ENCODE measurements around the gene XKR3.
"Not testable (repeated sequence)": the region's sequence is repeated elsewhere in the genome, so short reads cannot be mapped to it uniquely, and the experiment has no call there.

The XKR3 gene

DNA sequence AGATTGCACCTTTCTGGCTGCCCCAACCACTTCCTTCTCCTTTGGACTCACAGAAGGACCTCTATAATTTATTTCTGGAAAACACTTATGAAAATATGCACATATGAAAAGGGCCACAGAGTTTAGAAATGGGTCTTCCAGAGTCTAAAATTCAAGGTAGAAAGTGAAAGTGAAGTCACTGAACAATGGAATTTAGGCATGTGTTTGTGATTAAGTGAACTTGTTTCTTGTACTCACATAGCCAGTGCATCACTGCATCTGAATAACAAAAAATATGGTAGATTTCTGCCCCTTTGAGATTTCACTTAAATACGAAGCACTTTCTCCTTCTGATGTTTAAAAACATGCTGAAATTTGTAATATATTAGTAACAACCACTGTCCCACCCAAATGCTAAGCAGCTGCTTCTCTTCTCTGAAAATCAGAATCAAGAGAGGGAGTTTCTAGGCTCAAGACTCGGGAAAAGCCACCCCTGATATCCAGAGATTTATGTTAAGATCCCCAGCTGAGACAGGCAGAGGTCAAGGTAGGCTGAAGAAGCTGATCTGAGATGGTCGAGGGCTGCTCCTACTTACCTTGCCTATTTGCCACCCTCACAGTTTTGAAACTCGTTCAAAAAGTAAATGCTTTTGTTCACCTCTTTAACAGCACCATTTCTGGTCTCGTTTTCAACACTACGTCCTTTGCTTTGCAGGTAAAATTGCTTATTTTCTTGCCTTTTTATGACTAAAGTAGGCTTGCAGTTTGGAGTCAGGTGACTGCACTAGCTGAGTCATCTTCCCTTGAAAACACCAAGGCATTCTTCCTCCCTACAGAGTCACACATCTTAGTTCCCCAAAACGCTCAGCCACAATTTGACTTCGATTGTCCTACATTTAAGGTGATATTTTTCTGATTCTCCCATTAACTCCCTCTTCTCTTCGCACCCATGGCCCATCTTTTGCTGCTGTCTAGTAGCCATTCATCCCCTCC lies at the start of gene XKR3:
Gene XKR3, minus strand, starts transcription at position 696 of the 972 bp plus-strand sequence. CDS start 17,338 bp downstream, outside the sequence.
- POLR2A ChIA-PET (ENCODE audit: low non-redundant PET), result no interaction called here
- no peak within 1 kb of the TSS for H3K27ac ChIP-seq
- CTCF ChIA-PET, result no interaction called here

GRCh38 chr22:16869640-16870039 lies 44.4 kb upstream of the XKR3 start:
- DNase-seq (ENCODE audit: low spot score); POLR2A ChIA-PET (ENCODE audit: low non-redundant PET); CTCF ChIA-PET: not testable (repeated sequence)
- peak overlapping the region; percentile 63 for H3K27ac ChIP-seq

More for the DNA sequence above, at the start of gene XKR3:
- TF ChIP-seq CTCF (conservative IDR thresholded peaks at IDR 0.05; ENCODE audit: low read depth), result no peak
- DNase-seq (ENCODE audit: low spot score), result peak; percentile 5

GRCh38 chr22:16866167-16866566 lies 41.0 kb upstream of the XKR3 start:
- no peak for TF ChIP-seq CTCF (conservative IDR thresholded peaks at IDR 0.05; ENCODE audit: low read depth)
- CTCF ChIA-PET, result no interaction called here
- no peak overlapping the region for H3K27ac ChIP-seq
- POLR2A ChIA-PET (ENCODE audit: low non-redundant PET), result no interaction called here
- DNase-seq (ENCODE audit: low spot score), result no peak

GRCh38 chr22:16856851-16857250 lies 31.6 kb upstream of the XKR3 start:
- H3K27ac ChIP-seq; DNase-seq (ENCODE audit: low spot score); POLR2A ChIA-PET (ENCODE audit: low non-redundant PET); CTCF ChIA-PET: not testable (repeated sequence)

DNA sequence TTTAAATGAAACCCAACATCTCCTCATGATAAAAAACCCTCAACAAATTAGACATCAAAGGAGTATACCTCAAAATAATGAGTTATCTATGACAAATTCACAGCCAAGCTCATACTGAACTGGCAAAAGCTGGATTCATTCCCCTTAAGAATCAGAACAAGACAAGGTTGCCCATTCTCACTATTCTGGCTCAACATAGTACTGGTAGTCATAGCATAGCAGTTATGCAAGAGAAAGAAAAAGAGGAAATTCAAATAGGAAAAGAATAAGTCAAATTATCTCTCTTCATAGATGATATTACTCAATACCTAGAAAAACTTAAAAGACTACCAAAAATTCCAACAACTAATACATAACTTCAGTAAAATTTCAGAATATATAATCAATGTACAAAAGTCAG lies 29.4 kb upstream of the XKR3 start:
- POLR2A ChIA-PET (ENCODE audit: low non-redundant PET), result no interaction called here
- CTCF ChIA-PET, result no interaction called here
- TF ChIP-seq CTCF (conservative IDR thresholded peaks at IDR 0.05; ENCODE audit: low read depth), result no peak
- DNase-seq (ENCODE audit: low spot score), result no peak
- no peak overlapping the region for H3K27ac ChIP-seq

DNA sequence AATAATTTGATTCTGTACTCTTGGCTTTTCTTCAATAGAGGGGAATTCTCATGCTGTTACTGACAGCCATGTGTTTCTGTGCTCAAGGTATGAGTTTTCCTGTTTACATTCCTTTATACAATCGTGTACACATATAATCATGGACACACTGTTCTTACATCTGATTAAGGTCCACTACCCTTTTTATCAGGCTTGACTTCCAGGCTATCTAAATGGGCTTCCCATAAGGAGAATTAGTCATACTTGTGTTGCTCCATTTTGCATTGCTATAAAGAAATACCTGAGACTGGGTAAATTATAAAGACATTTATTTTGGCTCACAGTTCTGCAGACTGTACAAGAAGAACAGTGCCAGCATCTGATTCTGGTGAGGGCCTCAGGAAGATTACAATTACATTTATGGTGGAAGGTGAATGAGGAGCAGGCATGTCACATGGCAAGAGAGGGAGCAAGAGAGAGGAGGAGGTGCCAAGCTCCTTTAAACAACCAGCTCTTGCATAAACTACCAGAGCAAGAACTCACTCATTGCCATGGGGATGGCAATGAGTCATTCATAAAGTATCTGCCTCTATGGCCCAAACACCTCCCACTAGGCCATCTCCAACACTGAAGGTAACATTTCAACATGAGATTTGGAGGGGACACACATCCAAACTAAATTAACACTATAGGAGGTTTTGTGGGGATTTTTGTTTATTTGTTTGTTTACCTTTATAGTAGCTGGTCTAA lies 26.2 kb upstream of the XKR3 start:
- POLR2A ChIA-PET (ENCODE audit: low non-redundant PET); CTCF ChIA-PET: not testable (repeated sequence)
- DNase-seq (ENCODE audit: low spot score), result peak; percentile 0

DNA sequence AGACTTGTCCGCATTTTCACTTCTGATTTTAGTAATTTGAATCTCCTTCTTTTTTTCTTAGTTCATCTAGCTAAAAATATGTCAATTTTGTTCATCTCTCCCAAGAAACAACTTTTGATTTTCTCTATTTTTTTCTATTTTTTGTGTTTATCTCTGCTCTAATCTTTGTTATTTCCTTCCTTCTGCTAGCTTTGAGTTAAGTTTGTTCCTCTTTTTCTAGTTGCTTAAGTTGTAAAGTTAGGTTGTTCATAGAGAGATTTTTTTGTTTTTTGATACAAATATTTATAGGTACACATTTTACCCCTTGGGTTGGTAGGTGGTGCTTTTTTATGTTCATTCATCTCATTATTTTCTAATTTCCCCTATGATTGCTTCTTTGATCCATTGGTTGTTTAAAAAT lies 22.1 kb upstream of the XKR3 start:
- no peak for TF ChIP-seq CTCF (conservative IDR thresholded peaks at IDR 0.05; ENCODE audit: low read depth)
- ChIA-PET CTCF (no interaction called here), POLR2A (ENCODE audit: low non-redundant PET) (no interaction called here)
- H3K27ac ChIP-seq, result no peak overlapping the region
- DNase-seq (ENCODE audit: low spot score), result no peak

More for the DNA sequence above, 26.2 kb upstream of the XKR3 start:
- not testable (repeated sequence) for H3K27ac ChIP-seq

GRCh38 chr22:16845881-16846280 lies 20.7 kb upstream of the XKR3 start:
- no peak overlapping the region for H3K27ac ChIP-seq
- CTCF ChIA-PET, result no interaction called here

More at GRCh38 chr22:16845881-16846280, 20.7 kb upstream of the XKR3 start:
- no peak for TF ChIP-seq CTCF (conservative IDR thresholded peaks at IDR 0.05; ENCODE audit: low read depth)
- POLR2A ChIA-PET (ENCODE audit: low non-redundant PET), result no interaction called here
- DNase-seq (ENCODE audit: low spot score), result no peak
